HL-60 (cell line): ENCODE measurements around the gene NUDT3.
"Not testable (repeated sequence)": the region's sequence is repeated elsewhere in the genome, so short reads cannot be mapped to it uniquely, and the experiment has no call there.

ENCODE experiments used
- CTCF ChIP-seq: IDR thresholded peaks from one replicate; pipeline ENCODE4 v1.5.1; 2011; ENCODE audit warnings: low read length, control low read depth, inconsistent platforms; ENCODE audit not compliant: insufficient read depth
- REST ChIP-seq: IDR thresholded peaks from 2 replicates; pipeline ENCODE4 v1.6.1; 2012; ENCODE audit warnings: low read depth; ENCODE audit not compliant: insufficient replicate concordance

GRCh38 chr6:34329814-34330213 is 62.7 kb downstream of the NUDT3 start:
- TF ChIP-seq CTCF, REST: not testable (repeated sequence)
